Umbilical cord (tissue), 2 donors: ENCODE results near the gene SHROOM1. TPM values are rescaled to one million over a fixed set of nuclear protein-coding genes. Genes with fewer than 3 reads are reported as not detected.

Source experiments
- DNase-seq: peaks from one replicate; pipeline ENCODE4 v3.0.0-alpha.2; 2015; ENCODE audit warnings: low spot score
- total RNA-seq: library from RNA; depleted of rRNA; stranded (reverse); fragments of >200 nt; gene quantifications from one replicate; pipeline ENCODE4 v1.2.3, GENCODE V29; 2014; ENCODE audit warnings: low replicate concordance; ENCODE audit not compliant: insufficient read depth

The SHROOM1 gene
- total RNA-seq, 1 donor from 2014 or later: 4.3 TPM

GRCh38 chr5:132853790-132854189 is 23.3 kb upstream of the SHROOM1 start:
- no peak for DNase-seq

GRCh38 chr5:132853323-132853722 is 22.9 kb upstream of the SHROOM1 start:
- DNase-seq: no peak

GRCh38 chr5:132850066-132850465 is 19.6 kb upstream of the SHROOM1 start:
- DNase-seq: no peak

GRCh38 chr5:132849347-132849746 is 18.9 kb upstream of the SHROOM1 start:
- no peak for DNase-seq

- DNase-seq: no peak
These were observed 17.8 kb upstream of the SHROOM1 start for GRCh38 chr5:132848270-132848669.

- no peak for DNase-seq
These were observed 10.9 kb upstream of the SHROOM1 start for GRCh38 chr5:132841305-132841704.

GRCh38 chr5:132840896-132841295 is 10.4 kb upstream of the SHROOM1 start:
- no peak for DNase-seq

GRCh38 chr5:132840313-132840712 is 9.9 kb upstream of the SHROOM1 start:
- no peak for DNase-seq

- peak; percentile 67 for DNase-seq
These were observed 9.2 kb upstream of the SHROOM1 start for GRCh38 chr5:132839426-132840301.

- no peak for DNase-seq
These were observed 8.3 kb upstream of the SHROOM1 start for GRCh38 chr5:132838516-132839282.

GRCh38 chr5:132837868-132838267 is 7.4 kb upstream of the SHROOM1 start:
- DNase-seq: no peak

- DNase-seq: no peak
These were observed 6.4 kb upstream of the SHROOM1 start for GRCh38 chr5:132836852-132837251.

GRCh38 chr5:132834057-132834456 is 3.6 kb upstream of the SHROOM1 start:
- DNase-seq: no peak

- no peak for DNase-seq
These were observed 2.2 kb upstream of the SHROOM1 start for GRCh38 chr5:132832612-132833011.

- DNase-seq: no peak
These were observed 831 bp upstream of the SHROOM1 start for GRCh38 chr5:132831095-132831860.

- DNase-seq: peak; percentile 70
These were observed 558 bp downstream of the SHROOM1 start for GRCh38 chr5:132829742-132830435.

- no peak for DNase-seq
These were observed 1.5 kb downstream of the SHROOM1 start for GRCh38 chr5:132828846-132829494.

- no peak for DNase-seq
These were observed 2.3 kb downstream of the SHROOM1 start for GRCh38 chr5:132827943-132828673.

GRCh38 chr5:132826424-132827082 is 3.9 kb downstream of the SHROOM1 start:
- DNase-seq: no peak
